SU-DHL-6 (cell line): ENCODE measurements around the gene GALNT14.

Experiments used
- CTCF ChIP-seq: fragments of 200-600 bp; sonication (generic); IDR thresholded peaks from one replicate; pipeline ENCODE4 v1.5.1; 2017; ENCODE audit warnings: antibody characterized with exemption, mild to moderate bottlenecking, low read length, moderate library complexity; ENCODE audit not compliant: insufficient read depth, poor library complexity, severe bottlenecking
- EZH2phosphoT487 ChIP-seq: fragments of 200-600 bp; sonication (generic), shearing (Covaris generic); conservative IDR thresholded peaks from 2 replicates; pipeline ENCODE4 v1.6.1; 2018; ENCODE audit warnings: mild to moderate bottlenecking, antibody characterized with exemption, low read length, moderate library complexity, mixed read lengths

DNA sequence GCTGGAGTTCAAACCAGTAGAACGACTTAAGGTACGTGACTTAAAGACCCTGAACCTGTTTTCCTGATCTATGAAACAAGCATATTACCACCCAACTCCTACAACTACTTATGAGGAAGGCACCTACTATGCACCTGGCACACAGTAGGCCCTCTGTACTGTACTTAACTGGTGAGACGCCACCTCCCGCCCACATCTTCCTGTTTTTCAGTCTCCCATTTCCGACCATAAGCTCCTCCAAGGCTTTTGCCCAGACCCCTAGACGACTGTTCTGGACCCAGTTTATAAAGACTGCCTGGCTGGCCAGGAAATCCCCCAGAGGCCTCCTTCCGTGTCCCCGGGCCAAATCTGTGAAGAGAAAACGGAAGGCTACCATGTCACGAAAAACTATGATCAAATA lies 1.5 kb downstream of the GALNT14 start:
- TF ChIP-seq CTCF (no peak), EZH2phosphoT487 (no peak)
